Measurements from ENCODE around the gene STYK1.

DNA sequence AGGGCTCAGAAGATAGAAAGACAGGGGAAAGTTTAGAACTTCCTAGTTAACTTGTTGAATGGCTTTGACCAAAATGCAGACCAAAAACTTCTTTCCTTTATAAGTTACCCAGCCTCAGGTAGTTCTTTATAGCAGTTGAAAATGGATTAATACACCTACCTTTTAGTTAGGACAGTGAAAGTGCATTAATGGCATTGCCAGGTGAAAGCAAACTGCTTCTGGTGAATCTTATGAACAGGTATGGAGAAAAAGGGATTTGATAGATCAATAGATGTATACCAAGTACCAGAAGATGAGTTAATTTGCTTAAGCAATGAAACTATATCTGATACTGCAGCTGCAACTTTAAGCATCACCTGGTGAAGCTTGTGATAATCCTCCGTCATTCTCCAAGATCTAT, 14.2 kb upstream of the STYK1 start:
- TF ChIP-seq CTCF (conservative IDR thresholded peaks at IDR 0.05; ENCODE audit: low read length) (no peak), EZH2phosphoT487 (IDR thresholded peaks at IDR 0.05; ENCODE audit: borderline replicate concordance) (no peak)

Measured in Loucy (cell line).